ENCODE data around the gene CLDN8. TPM values are rescaled to one million over a fixed set of nuclear protein-coding genes. Genes with fewer than 3 reads are reported as not detected.

CLDN8 gene
- total and polyA plus RNA-seq, 7 donors: 0.71 to 21.0 (median 5.0) TPM; not detected in 3

- Histone ChIP-seq H3K27me3 (no peaks in the 10 kb centered on the region), H3K36me3 (no peaks in the 10 kb centered on the region), H3K4me3 (no peak overlapping the region), H3K9me3 (no peaks in the 10 kb centered on the region), H3K27ac (no peak overlapping the region), H3K4me1 (no peaks in the 10 kb centered on the region)
- 63 to 77% methylated on average over 5 of the region's 5 CpGs for WGBS, 2 donors
- TF ChIP-seq EP300 (IDR thresholded peaks at IDR 0.05) (no peak), POLR2A (IDR thresholded peaks at IDR 0.05) (no peak), POLR2AphosphoS5 (IDR thresholded peaks at IDR 0.05) (no peak), CTCF (IDR thresholded peaks at IDR 0.05) (no peak)
- intact Hi-C loops (cut with DNase I): no loop called here
- no peak for DNase-seq
Measured at GRCh38 chr21:30209601-30210000, 6.3 kb downstream of the CLDN8 start.

GRCh38 chr21:30207252-30207579 lies 8.7 kb downstream of the CLDN8 start:
- TF ChIP-seq CTCF (IDR thresholded peaks at IDR 0.05) (no peak), POLR2AphosphoS5 (IDR thresholded peaks at IDR 0.05) (no peak), POLR2A (IDR thresholded peaks at IDR 0.05) (no peak), EP300 (IDR thresholded peaks at IDR 0.05) (no peak)
- DNase-seq: no peak
- WGBS, 2 donors: 31 to 88% methylated on average over 1 of the region's 1 CpG

GRCh38 chr21:30206551-30207251 lies 9.2 kb downstream of the CLDN8 start:
- Histone ChIP-seq H3K36me3 (no peaks in the 10 kb centered on the region), H3K4me3 (no peak overlapping the region), H3K9me3 (no peaks in the 10 kb centered on the region), H3K27ac (no peak overlapping the region), H3K27me3 (no peaks in the 10 kb centered on the region), H3K4me1 (no peaks in the 10 kb centered on the region)
- DNase-seq: no peak
- intact Hi-C loops (cut with DNase I): no loop called here
- TF ChIP-seq EP300 (IDR thresholded peaks at IDR 0.05): no peak
- no peak for TF ChIP-seq CTCF (IDR thresholded peaks at IDR 0.05)
- TF ChIP-seq POLR2AphosphoS5 (IDR thresholded peaks at IDR 0.05): no peak
- no peak for TF ChIP-seq POLR2A (IDR thresholded peaks at IDR 0.05)
- 82 to 86% methylated on average over 7 of the region's 7 CpGs for WGBS, 2 donors

More at GRCh38 chr21:30207252-30207579, 8.7 kb downstream of the CLDN8 start:
- no peak overlapping the region for H3K27ac ChIP-seq
- no peak overlapping the region for H3K4me3 ChIP-seq
- no peaks in the 10 kb centered on the region for H3K9me3 ChIP-seq
- no peaks in the 10 kb centered on the region for H3K36me3 ChIP-seq
- intact Hi-C loops (cut with DNase I): no loop called here
- no peaks in the 10 kb centered on the region for H3K27me3 ChIP-seq
- H3K4me1 ChIP-seq: no peaks in the 10 kb centered on the region

- intact Hi-C loops (cut with DNase I): no loop called here
Measured at GRCh38 chr21:30200000-30200399, 15.9 kb downstream of the CLDN8 start.

GRCh38 chr21:30194701-30195299 lies 21.1 kb downstream of the CLDN8 start:
- 35 to 52% methylated on average over 2 of the region's 2 CpGs for WGBS, 2 donors
- H3K4me1 ChIP-seq: no peaks in the 10 kb centered on the region
- no peak overlapping the region for H3K4me3 ChIP-seq
- no peaks in the 10 kb centered on the region for H3K36me3 ChIP-seq
- no peaks in the 10 kb centered on the region for H3K27me3 ChIP-seq
- intact Hi-C loops (cut with DNase I): no loop called here
- TF ChIP-seq POLR2AphosphoS5 (IDR thresholded peaks at IDR 0.05) (no peak), CTCF (IDR thresholded peaks at IDR 0.05) (peak in 1 of 4 experiments; percentile 19)
- H3K27ac ChIP-seq: no peak overlapping the region
- no peak for DNase-seq
- H3K9me3 ChIP-seq: no peaks in the 10 kb centered on the region

More at GRCh38 chr21:30200000-30200399, 15.9 kb downstream of the CLDN8 start:
- TF ChIP-seq POLR2AphosphoS5 (IDR thresholded peaks at IDR 0.05) (no peak), POLR2A (IDR thresholded peaks at IDR 0.05) (no peak)
- H3K4me3 ChIP-seq: no peak overlapping the region
- H3K4me1 ChIP-seq: no peaks in the 10 kb centered on the region
- DNase-seq: no peak
- no peak overlapping the region for H3K27ac ChIP-seq
- no peaks in the 10 kb centered on the region for H3K36me3 ChIP-seq
- H3K27me3 ChIP-seq: no peaks in the 10 kb centered on the region
- H3K9me3 ChIP-seq: no peaks in the 10 kb centered on the region
- 59 to 64% methylated on average over 2 of the region's 2 CpGs for WGBS, 2 donors
